K562 (cell line): ENCODE results near the gene RINT1. TPM values are rescaled to one million over a fixed set of nuclear protein-coding genes. Genes with fewer than 3 reads are reported as not detected.

ENCODE experiments used
- CBX3 ChIP-seq, 2 experiments: IDR thresholded peaks; 1 replicate in 1 of 2; 2 replicates in 1 of 2; pipeline ENCODE4 v1.6.1; 2012; ENCODE audit warnings: inconsistent platforms in 2 of 2, low read length in 2 of 2, borderline replicate concordance in 1 of 2, control low read depth in 1 of 2
- CHD2 ChIP-seq: IDR thresholded peaks from 2 replicates; pipeline ENCODE4 v1.6.1; 2011; ENCODE audit warnings: low read depth, low read length
- FOSL1 ChIP-seq: fragments of 200-800 bp; sonication (Bioruptor generic); conservative IDR thresholded peaks from 2 replicates; pipeline ENCODE4 v1.6.1; 2016; ENCODE audit warnings: missing genetic modification characterization, missing compliant biosample characterization
- GTF2A2 ChIP-seq: IDR thresholded peaks from 2 replicates; pipeline ENCODE4 v1.6.1; 2016; ENCODE audit warnings: mild to moderate bottlenecking, missing genetic modification characterization, missing compliant biosample characterization
- GTF2F1 ChIP-seq: IDR thresholded peaks from 2 replicates; pipeline ENCODE4 v1.6.1; 2011; ENCODE audit warnings: low read depth, low read length, improper control_type of control experiment
- HNRNPK ChIP-seq: fragments of 200-400 bp; formaldehyde crosslinking; IDR thresholded peaks from one replicate; pipeline ENCODE4 v1.6.1; 2018; ENCODE audit warnings: mild to moderate bottlenecking, low read depth, low read length; ENCODE audit not compliant: poor library complexity, severe bottlenecking
- IRF2 ChIP-seq: sonication (generic); formaldehyde crosslinking; IDR thresholded peaks from 2 replicates; pipeline ENCODE4 v1.8.1; 2022; ENCODE audit warnings: mild to moderate bottlenecking, missing genetic modification reagents
- POLR2AphosphoS5 ChIP-seq: IDR thresholded peaks from 2 replicates; pipeline ENCODE4 v1.6.1; 2011; ENCODE audit warnings: mild to moderate bottlenecking, low read depth, low read length, moderate library complexity; ENCODE audit not compliant: control insufficient read depth, insufficient read depth
- RBM25 ChIP-seq: fragments of 200-400 bp; formaldehyde crosslinking; IDR thresholded peaks from 2 replicates; pipeline ENCODE4 v1.6.1; 2018; ENCODE audit warnings: low read length, low read depth, moderate library complexity; ENCODE audit not compliant: severe bottlenecking
- SMARCA5 ChIP-seq: fragments of 450-650 bp; IDR thresholded peaks from 2 replicates; pipeline ENCODE4 v1.6.1; 2016
- ZFPM2 ChIP-seq: fragments of 250-450 bp; sonication (Bioruptor Pico); IDR thresholded peaks from 2 replicates; pipeline ENCODE4 v1.5.1; 2022; ENCODE audit warnings: mild to moderate bottlenecking
- ZNF23 ChIP-seq: fragments of 250-450 bp; sonication (Bioruptor Pico); IDR thresholded peaks from 2 replicates; pipeline ENCODE4 v1.4.0; 2020; ENCODE audit warnings: mild to moderate bottlenecking
- ZNF354B ChIP-seq: fragments of 250-450 bp; sonication (Bioruptor Pico); IDR thresholded peaks from 2 replicates; pipeline ENCODE4 v1.4.0; 2020
- polyA plus RNA-seq, 8 experiments: library from polyadenylated mRNA; depleted of rRNA in 4 of 8; stranded (reverse) in 5 of 8; unstranded in 3 of 8; fragments of >200 nt; fragmentation: Nextera tagmentation in 2 of 8; fragmentation: Illumina TruSeq in 1 of 8; extraction: Ambion mirVana in 2 of 8; extraction: Trizol in 1 of 8; gene quantifications; 2 replicates each; pipeline versions ENCODE4 v1.2.1 to v1.2.3, GENCODE V29; 2011 to 2014; ENCODE audit warnings: inconsistent platforms in 1 of 8, missing spikeins in 1 of 8
- total RNA-seq, 7 experiments: library from RNA; depleted of rRNA in 6 of 7; stranded (reverse); fragments of >200 nt in 6 of 7; fragmentation: Illumina TruSeq in 2 of 7; extraction: Trizol in 2 of 7; gene quantifications; 2 replicates each; pipeline versions ENCODE4 v1.2.1 to v1.2.3, GENCODE V29; 2011 to 2021; ENCODE audit warnings: low replicate concordance in 1 of 7
- TF ChIP-seq, protein P1 (sequence below), 3 experiments: fragments of 200-800 bp in 1 of 3; sonication (Bioruptor generic) in 1 of 3; sonication (generic) in 1 of 3; formaldehyde crosslinking in 1 of 3; IDR thresholded peaks; 2 replicates each; pipeline versions ENCODE4 v1.6.1 to v1.8.0; 2016 to 2022; ENCODE audit warnings: mild to moderate bottlenecking in 2 of 3, missing compliant biosample characterization in 2 of 3, missing genetic modification characterization in 2 of 3, missing genetic modification reagents in 1 of 3
- TF ChIP-seq, protein P2 (sequence below): fragments of 450-650 bp; IDR thresholded peaks from 2 replicates; pipeline ENCODE4 v1.6.1; 2016; ENCODE audit warnings: mild to moderate bottlenecking, moderate library complexity

Gene RINT1
- total and polyA plus RNA-seq, 9 of the 15 experiments (the other 6 are each of a cell fraction or from before 2014, with no cell fraction given) = 21.3 to 74.3 (median 27.4) TPM

DNA sequence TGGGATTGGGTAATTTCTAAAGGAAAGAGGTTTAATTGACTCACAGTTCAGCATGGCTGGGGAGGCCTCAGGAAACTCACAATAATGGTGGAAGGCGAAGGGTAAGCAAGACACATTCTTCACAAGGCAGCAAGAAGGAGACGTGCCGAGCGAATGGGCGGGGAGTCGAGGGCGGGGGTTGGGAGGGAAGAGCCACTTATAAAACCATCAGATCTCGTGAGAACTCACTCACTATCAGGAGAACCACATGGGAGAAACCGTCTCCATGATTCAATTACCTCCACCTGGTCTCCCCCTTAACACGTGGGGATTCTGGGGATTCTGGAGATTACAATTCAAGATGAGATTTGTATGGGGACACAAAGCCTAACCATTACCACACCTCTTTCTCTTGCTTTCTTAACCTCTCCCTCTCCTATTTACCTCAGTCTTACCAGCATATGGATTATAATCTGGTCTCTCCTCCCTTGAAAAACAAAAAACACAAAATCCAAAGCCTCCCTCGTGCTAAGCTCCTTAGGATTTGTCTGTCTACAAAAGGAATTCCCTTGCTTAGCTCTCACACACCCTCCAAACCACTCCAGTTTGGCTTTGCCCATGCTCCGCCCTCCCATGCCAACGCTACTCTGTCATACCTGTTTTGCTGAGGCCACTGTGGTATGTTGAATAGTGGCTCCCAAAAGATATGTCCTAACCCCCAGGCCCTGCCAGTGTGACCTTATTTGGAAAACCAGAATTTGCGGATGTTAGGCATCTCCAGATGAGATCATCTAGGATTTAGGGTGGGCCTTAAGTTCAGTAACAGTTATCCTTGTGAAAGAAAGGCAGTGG lies 68.9 kb downstream of the RINT1 start (continued):
- 0 out of 3 replicates have a peak, but pooled peaks of 1 of the 2 experiments have one; percentile 46 for TF ChIP-seq CBX3 (IDR thresholded peaks at IDR 0.05; ENCODE audit: borderline replicate concordance in 1 of 2, low read length in 2 of 2)
- no peak for TF ChIP-seq ZNF23 (CRISPR knock-in tag)
- no peak for TF ChIP-seq ZFPM2
- no peak for TF ChIP-seq HNRNPK
- peak; percentile 92 for TF ChIP-seq CHD2
- no peak for TF ChIP-seq IRF2 (CRISPR knock-in tag)
- TF ChIP-seq RBM25 = peak; percentile 27
- 0 out of 2 replicates have a peak, but pooled peaks have one; percentile 25 for TF ChIP-seq POLR2AphosphoS5
- TF ChIP-seq FOSL1 (tag) = 0 out of 2 replicates have a peak, but pooled peaks have one; percentile 2
- TF ChIP-seq, protein P1, sequence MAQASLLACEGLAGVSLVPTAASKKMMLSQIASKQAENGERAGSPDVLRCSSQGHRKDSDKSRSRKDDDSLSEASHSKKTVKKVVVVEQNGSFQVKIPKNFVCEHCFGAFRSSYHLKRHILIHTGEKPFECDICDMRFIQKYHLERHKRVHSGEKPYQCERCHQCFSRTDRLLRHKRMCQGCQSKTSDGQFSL (CRISPR knock-in tag; IDR thresholded peaks at IDR 0.05) = no peak
- TF ChIP-seq, protein P1 (tag; IDR thresholded peaks at IDR 0.05) = no peak
- TF ChIP-seq GTF2A2 (tag) = 0 out of 2 replicates have a peak, but pooled peaks have one; percentile 11
- TF ChIP-seq, protein P2, sequence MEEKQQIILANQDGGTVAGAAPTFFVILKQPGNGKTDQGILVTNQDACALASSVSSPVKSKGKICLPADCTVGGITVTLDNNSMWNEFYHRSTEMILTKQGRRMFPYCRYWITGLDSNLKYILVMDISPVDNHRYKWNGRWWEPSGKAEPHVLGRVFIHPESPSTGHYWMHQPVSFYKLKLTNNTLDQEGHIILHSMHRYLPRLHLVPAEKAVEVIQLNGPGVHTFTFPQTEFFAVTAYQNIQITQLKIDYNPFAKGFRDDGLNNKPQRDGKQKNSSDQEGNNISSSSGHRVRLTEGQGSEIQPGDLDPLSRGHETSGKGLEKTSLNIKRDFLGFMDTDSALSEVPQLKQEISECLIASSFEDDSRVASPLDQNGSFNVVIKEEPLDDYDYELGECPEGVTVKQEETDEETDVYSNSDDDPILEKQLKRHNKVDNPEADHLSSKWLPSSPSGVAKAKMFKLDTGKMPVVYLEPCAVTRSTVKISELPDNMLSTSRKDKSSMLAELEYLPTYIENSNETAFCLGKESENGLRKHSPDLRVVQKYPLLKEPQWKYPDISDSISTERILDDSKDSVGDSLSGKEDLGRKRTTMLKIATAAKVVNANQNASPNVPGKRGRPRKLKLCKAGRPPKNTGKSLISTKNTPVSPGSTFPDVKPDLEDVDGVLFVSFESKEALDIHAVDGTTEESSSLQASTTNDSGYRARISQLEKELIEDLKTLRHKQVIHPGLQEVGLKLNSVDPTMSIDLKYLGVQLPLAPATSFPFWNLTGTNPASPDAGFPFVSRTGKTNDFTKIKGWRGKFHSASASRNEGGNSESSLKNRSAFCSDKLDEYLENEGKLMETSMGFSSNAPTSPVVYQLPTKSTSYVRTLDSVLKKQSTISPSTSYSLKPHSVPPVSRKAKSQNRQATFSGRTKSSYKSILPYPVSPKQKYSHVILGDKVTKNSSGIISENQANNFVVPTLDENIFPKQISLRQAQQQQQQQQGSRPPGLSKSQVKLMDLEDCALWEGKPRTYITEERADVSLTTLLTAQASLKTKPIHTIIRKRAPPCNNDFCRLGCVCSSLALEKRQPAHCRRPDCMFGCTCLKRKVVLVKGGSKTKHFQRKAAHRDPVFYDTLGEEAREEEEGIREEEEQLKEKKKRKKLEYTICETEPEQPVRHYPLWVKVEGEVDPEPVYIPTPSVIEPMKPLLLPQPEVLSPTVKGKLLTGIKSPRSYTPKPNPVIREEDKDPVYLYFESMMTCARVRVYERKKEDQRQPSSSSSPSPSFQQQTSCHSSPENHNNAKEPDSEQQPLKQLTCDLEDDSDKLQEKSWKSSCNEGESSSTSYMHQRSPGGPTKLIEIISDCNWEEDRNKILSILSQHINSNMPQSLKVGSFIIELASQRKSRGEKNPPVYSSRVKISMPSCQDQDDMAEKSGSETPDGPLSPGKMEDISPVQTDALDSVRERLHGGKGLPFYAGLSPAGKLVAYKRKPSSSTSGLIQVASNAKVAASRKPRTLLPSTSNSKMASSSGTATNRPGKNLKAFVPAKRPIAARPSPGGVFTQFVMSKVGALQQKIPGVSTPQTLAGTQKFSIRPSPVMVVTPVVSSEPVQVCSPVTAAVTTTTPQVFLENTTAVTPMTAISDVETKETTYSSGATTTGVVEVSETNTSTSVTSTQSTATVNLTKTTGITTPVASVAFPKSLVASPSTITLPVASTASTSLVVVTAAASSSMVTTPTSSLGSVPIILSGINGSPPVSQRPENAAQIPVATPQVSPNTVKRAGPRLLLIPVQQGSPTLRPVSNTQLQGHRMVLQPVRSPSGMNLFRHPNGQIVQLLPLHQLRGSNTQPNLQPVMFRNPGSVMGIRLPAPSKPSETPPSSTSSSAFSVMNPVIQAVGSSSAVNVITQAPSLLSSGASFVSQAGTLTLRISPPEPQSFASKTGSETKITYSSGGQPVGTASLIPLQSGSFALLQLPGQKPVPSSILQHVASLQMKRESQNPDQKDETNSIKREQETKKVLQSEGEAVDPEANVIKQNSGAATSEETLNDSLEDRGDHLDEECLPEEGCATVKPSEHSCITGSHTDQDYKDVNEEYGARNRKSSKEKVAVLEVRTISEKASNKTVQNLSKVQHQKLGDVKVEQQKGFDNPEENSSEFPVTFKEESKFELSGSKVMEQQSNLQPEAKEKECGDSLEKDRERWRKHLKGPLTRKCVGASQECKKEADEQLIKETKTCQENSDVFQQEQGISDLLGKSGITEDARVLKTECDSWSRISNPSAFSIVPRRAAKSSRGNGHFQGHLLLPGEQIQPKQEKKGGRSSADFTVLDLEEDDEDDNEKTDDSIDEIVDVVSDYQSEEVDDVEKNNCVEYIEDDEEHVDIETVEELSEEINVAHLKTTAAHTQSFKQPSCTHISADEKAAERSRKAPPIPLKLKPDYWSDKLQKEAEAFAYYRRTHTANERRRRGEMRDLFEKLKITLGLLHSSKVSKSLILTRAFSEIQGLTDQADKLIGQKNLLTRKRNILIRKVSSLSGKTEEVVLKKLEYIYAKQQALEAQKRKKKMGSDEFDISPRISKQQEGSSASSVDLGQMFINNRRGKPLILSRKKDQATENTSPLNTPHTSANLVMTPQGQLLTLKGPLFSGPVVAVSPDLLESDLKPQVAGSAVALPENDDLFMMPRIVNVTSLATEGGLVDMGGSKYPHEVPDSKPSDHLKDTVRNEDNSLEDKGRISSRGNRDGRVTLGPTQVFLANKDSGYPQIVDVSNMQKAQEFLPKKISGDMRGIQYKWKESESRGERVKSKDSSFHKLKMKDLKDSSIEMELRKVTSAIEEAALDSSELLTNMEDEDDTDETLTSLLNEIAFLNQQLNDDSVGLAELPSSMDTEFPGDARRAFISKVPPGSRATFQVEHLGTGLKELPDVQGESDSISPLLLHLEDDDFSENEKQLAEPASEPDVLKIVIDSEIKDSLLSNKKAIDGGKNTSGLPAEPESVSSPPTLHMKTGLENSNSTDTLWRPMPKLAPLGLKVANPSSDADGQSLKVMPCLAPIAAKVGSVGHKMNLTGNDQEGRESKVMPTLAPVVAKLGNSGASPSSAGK = peak; percentile 92
- TF ChIP-seq GTF2F1 = no peak
- TF ChIP-seq SMARCA5 = no peak
- no peak for TF ChIP-seq ZNF354B
